IMR-90 (cell line): ENCODE measurements around the gene ABCB6. TPM values are rescaled to one million over a fixed set of nuclear protein-coding genes. Genes with fewer than 3 reads are reported as not detected.

Source experiments
- ATAC-seq: fragments of 200-7000 bp; cut with Tn5 transposase; 2 replicates; pipeline ENCODE4 v1.9.1; 2020; ENCODE audit warnings: low read depth, mild to moderate bottlenecking, moderate library complexity
- BruUV-seq: library from RNA; stranded (reverse); fragments of 400-500 nt; replicated peaks from 2 replicates; lab custom pipeline; 2021; lab: Mats Ljungman, UMichigan
- CTCF ChIA-PET: fragments of 300-600 bp; formaldehyde crosslinking; extraction: SDS; loops from one replicate; lab custom pipeline; 2021; ENCODE audit warnings: antibody characterized with exemption; lab: Yijun Ruan, JAX
- POLR2A ChIA-PET: fragments of 300-600 bp; sonication (Branson Sonifier 250); formaldehyde crosslinking; loops from one replicate; lab custom pipeline; 2022; ENCODE audit warnings: antibody characterized with exemption; ENCODE audit not compliant: unreplicated experiment; lab: Charles Lee
- DNase-seq: peaks from one replicate; pipeline ENCODE4 v3.0.0; 2013
- H2AFZ ChIP-seq: replicated peaks from 2 replicates; pipeline ENCODE3; 2013; ENCODE audit warnings: low read length, mild to moderate bottlenecking; ENCODE audit not compliant: poor library complexity
- H2AK5ac ChIP-seq: 2 replicates; pipeline ENCODE4 v1.6.1; 2013; ENCODE audit warnings: low read depth, low read length, inconsistent platforms
- H2AK9ac ChIP-seq: replicated peaks from 2 replicates; pipeline ENCODE3; 2013; ENCODE audit warnings: mild to moderate bottlenecking, low read depth, low read length, moderate library complexity; ENCODE audit not compliant: poor library complexity
- H2BK120ac ChIP-seq: 2 replicates; pipeline ENCODE4 v1.6.1; 2013; ENCODE audit warnings: low read depth, low read length, inconsistent platforms
- H2BK15ac ChIP-seq: 3 replicates; pipeline ENCODE4 v1.6.1; 2013; ENCODE audit warnings: low read depth, low read length, inconsistent platforms
- H2BK20ac ChIP-seq: 2 replicates; pipeline ENCODE4 v1.6.1; 2013; ENCODE audit warnings: low read depth, mild to moderate bottlenecking, inconsistent platforms, low read length, moderate library complexity
- H2BK5ac ChIP-seq: 2 replicates; pipeline ENCODE4 v1.6.1; 2013; ENCODE audit warnings: mild to moderate bottlenecking, low read depth, low read length, inconsistent platforms; ENCODE audit not compliant: poor library complexity, severe bottlenecking
- H3K14ac ChIP-seq: replicated peaks from 2 replicates; pipeline ENCODE4 v1.6.1; 2013; ENCODE audit warnings: low read depth, low read length, inconsistent platforms
- H3K18ac ChIP-seq: 2 replicates; pipeline ENCODE4 v1.6.1; 2013; ENCODE audit warnings: low read depth, low read length, control low read depth
- H3K23ac ChIP-seq: 2 replicates; pipeline ENCODE4 v1.6.1; 2013; ENCODE audit warnings: low read depth, low read length, inconsistent platforms
- H3K27ac ChIP-seq: 2 replicates; pipeline ENCODE4 v1.5.1; 2013; ENCODE audit warnings: mild to moderate bottlenecking, control low read depth, low read length; ENCODE audit not compliant: insufficient read depth
- H3K27me3 ChIP-seq: 2 replicates; pipeline ENCODE4 v1.6.1; 2013; ENCODE audit warnings: low read length; ENCODE audit not compliant: control insufficient read depth, insufficient read depth
- H3K36me3 ChIP-seq: 2 replicates; pipeline ENCODE4 v1.6.1; 2013; ENCODE audit warnings: low read length, mixed read lengths; ENCODE audit not compliant: control insufficient read depth, insufficient read depth
- H3K4ac ChIP-seq: 2 replicates; pipeline ENCODE4 v1.6.1; 2013; ENCODE audit warnings: low read depth, low read length, inconsistent platforms
- H3K4me1 ChIP-seq: 2 replicates; pipeline ENCODE4 v1.6.1; 2013; ENCODE audit warnings: low read length, mixed read lengths; ENCODE audit not compliant: control insufficient read depth, insufficient read depth
- H3K4me2 ChIP-seq: 2 replicates; pipeline ENCODE4 v1.6.1; 2013; ENCODE audit warnings: low read depth, mild to moderate bottlenecking, control low read depth, low read length, moderate library complexity
- H3K4me3 ChIP-seq: 2 replicates; pipeline ENCODE4 v1.5.1; 2013; ENCODE audit warnings: low read depth, mild to moderate bottlenecking, control low read depth, low read length, moderate library complexity; ENCODE audit not compliant: insufficient read depth
- H3K56ac ChIP-seq: 2 replicates; pipeline ENCODE4 v1.6.1; 2013; ENCODE audit warnings: low read length, inconsistent platforms; ENCODE audit not compliant: insufficient read depth; ENCODE audit errors: extremely low read depth
- H3K79me1 ChIP-seq, 2 experiments: 2 replicates each; pipeline ENCODE4 v1.6.1; 2013; ENCODE audit warnings: low read length in 2 of 2, inconsistent platforms in 1 of 2, low read depth in 1 of 2
- H3K9ac ChIP-seq: 2 replicates; pipeline ENCODE4 v1.6.1; 2013; ENCODE audit warnings: low read depth, low read length, control low read depth
- H3K9me1 ChIP-seq: 2 replicates; pipeline ENCODE4 v1.6.1; 2013; ENCODE audit warnings: low read length, inconsistent platforms; ENCODE audit not compliant: insufficient read depth
- H3K9me3 ChIP-seq: 2 replicates; pipeline ENCODE4 v1.6.1; 2013; ENCODE audit warnings: low read length; ENCODE audit not compliant: control insufficient read depth, insufficient read depth
- H4K20me1 ChIP-seq: 2 replicates; pipeline ENCODE4 v1.6.1; 2013; ENCODE audit warnings: low read length, inconsistent platforms; ENCODE audit not compliant: insufficient read depth
- H4K5ac ChIP-seq: 2 replicates; pipeline ENCODE4 v1.6.1; 2013; ENCODE audit warnings: mild to moderate bottlenecking, low read depth, low read length, control low read depth
- H4K8ac ChIP-seq, 2 experiments: 2 replicates each; pipeline ENCODE4 v1.6.1; 2013; ENCODE audit warnings: low read depth in 2 of 2, low read length in 2 of 2, control low read depth in 1 of 2, inconsistent platforms in 1 of 2
- H4K91ac ChIP-seq: 2 replicates; pipeline ENCODE4 v1.6.1; 2013; ENCODE audit warnings: low read depth, low read length, inconsistent platforms; ENCODE audit not compliant: insufficient read depth
- BHLHE40 ChIP-seq: fragments of 150-350 bp; IDR thresholded peaks from 2 replicates; pipeline ENCODE4 v1.6.1; 2016; ENCODE audit warnings: mild to moderate bottlenecking, low read depth, low read length
- CEBPB ChIP-seq: IDR thresholded peaks from 2 replicates; pipeline ENCODE4 v1.6.1; 2012; ENCODE audit warnings: low read depth, low read length, improper control_type of control experiment
- CHD1 ChIP-seq: IDR thresholded peaks from 2 replicates; pipeline ENCODE4 v1.6.1; 2012; ENCODE audit warnings: low read depth, low read length, improper control_type of control experiment
- CTCF ChIP-seq: conservative IDR thresholded peaks from 2 replicates; pipeline ENCODE4 v1.5.1; 2012; ENCODE audit warnings: mild to moderate bottlenecking, low read depth, low read length, improper control_type of control experiment
- FOS ChIP-seq: fragments of 150-350 bp; IDR thresholded peaks from 2 replicates; pipeline ENCODE4 v1.6.1; 2016; ENCODE audit warnings: low read depth, low read length
- MAZ ChIP-seq: IDR thresholded peaks from 2 replicates; pipeline ENCODE4 v1.6.1; 2012; ENCODE audit warnings: low read depth, mild to moderate bottlenecking, low read length, improper control_type of control experiment, moderate library complexity, borderline replicate concordance
- MXI1 ChIP-seq: IDR thresholded peaks from 2 replicates; pipeline ENCODE4 v1.6.1; 2012; ENCODE audit warnings: low read depth, mild to moderate bottlenecking, low read length, moderate library complexity, borderline replicate concordance
- NFE2L2 ChIP-seq: fragments of 150-350 bp; IDR thresholded peaks from 2 replicates; pipeline ENCODE4 v1.6.1; 2016; ENCODE audit warnings: low read depth, mild to moderate bottlenecking, low read length
- POLR2A ChIP-seq: IDR thresholded peaks from 2 replicates; pipeline ENCODE4 v1.6.1; 2012; ENCODE audit warnings: mild to moderate bottlenecking, low read depth, low read length
- RAD21 ChIP-seq: IDR thresholded peaks from 2 replicates; pipeline ENCODE4 v1.6.1; 2012; ENCODE audit warnings: low read length, improper control_type of control experiment
- RFX5 ChIP-seq: IDR thresholded peaks from 2 replicates; pipeline ENCODE4 v1.8.0; 2012; ENCODE audit warnings: low read depth, mild to moderate bottlenecking, low read length, moderate library complexity
- SMC3 ChIP-seq: fragments of 150-350 bp; IDR thresholded peaks from 2 replicates; pipeline ENCODE4 v1.6.1; 2016; ENCODE audit warnings: low read depth, mild to moderate bottlenecking, antibody characterized with exemption, low read length, moderate library complexity
- WGBS, 2 experiments: methylation state at CpG; one replicate each; pipeline versions ENCODE4 v1.1.5 to v1.1.7; 2013; ENCODE audit warnings: missing lambda C conversion rate in 2 of 2; ENCODE audit not compliant: insufficient read length in 1 of 2; ENCODE audit errors: extremely low coverage in 2 of 2; 5-methylcytosine and 5-hydroxymethylcytosine counted together
- dilution Hi-C: fragments of 300-500 bp; cut with HindIII; formaldehyde crosslinking; loops from one replicate; pipeline ENCODE4 v1.14.3; 2018; ENCODE audit warnings: low sequenced_read_pairs; ENCODE audit not compliant: unreplicated experiment
- in situ Hi-C: fragments of 300-500 bp; cut with MboI; formaldehyde crosslinking; loops from 3 replicates; pipeline ENCODE4 v1.14.3; 2019; ENCODE audit warnings: low sequenced_read_pairs, inconsistent platforms, mixed read lengths
- intact Hi-C: fragments of 100-400 bp; cut with micrococcal nuclease; formaldehyde crosslinking; loops from 2 replicates; pipeline ENCODE4 v1.10.0; 2022
- polyA plus RNA-seq, 3 experiments: library from polyadenylated mRNA; depleted of rRNA; stranded (reverse); fragments of >200 nt; gene quantifications; 2 replicates each; pipeline ENCODE4 v1.2.3, GENCODE V29; 2012; ENCODE audit warnings: low replicate concordance in 1 of 3
- total RNA-seq: library from RNA; depleted of rRNA; stranded (reverse); fragments of >200 nt; gene quantifications from 2 replicates; pipeline ENCODE4 v1.2.3, GENCODE V29; 2012
- TF ChIP-seq, protein P1 (sequence below): fragments of 150-350 bp; IDR thresholded peaks from 2 replicates; pipeline ENCODE4 v1.6.1; 2016; ENCODE audit warnings: low read depth, mild to moderate bottlenecking, low read length, moderate library complexity, borderline replicate concordance
- TF ChIP-seq, protein P2 (sequence below): fragments of 150-350 bp; IDR thresholded peaks from 2 replicates; pipeline ENCODE4 v1.6.1; 2017; ENCODE audit warnings: mild to moderate bottlenecking, antibody characterized with exemption, low read length, low read depth

The ABCB6 gene
- total and polyA plus RNA-seq, 2 of the 4 experiments (the other 2 are of a cell fraction): 12.5 to 24.7 TPM

- H3K27me3 ChIP-seq: peaks cover 29% of the 10 kb centered on the region
- H3K4me2 ChIP-seq: no peak overlapping the region
- no peak overlapping the region for H2BK5ac ChIP-seq
- H2AK9ac ChIP-seq: no peak overlapping the region
- TF ChIP-seq CEBPB (no peak), MXI1 (no peak), POLR2A (no peak), RAD21 (no peak), FOS (no peak), CHD1 (no peak), MAZ (no peak), RFX5 (no peak), BHLHE40 (no peak), SMC3 (no peak), CTCF (no peak), NFE2L2 (no peak)
- TF ChIP-seq, protein P1, sequence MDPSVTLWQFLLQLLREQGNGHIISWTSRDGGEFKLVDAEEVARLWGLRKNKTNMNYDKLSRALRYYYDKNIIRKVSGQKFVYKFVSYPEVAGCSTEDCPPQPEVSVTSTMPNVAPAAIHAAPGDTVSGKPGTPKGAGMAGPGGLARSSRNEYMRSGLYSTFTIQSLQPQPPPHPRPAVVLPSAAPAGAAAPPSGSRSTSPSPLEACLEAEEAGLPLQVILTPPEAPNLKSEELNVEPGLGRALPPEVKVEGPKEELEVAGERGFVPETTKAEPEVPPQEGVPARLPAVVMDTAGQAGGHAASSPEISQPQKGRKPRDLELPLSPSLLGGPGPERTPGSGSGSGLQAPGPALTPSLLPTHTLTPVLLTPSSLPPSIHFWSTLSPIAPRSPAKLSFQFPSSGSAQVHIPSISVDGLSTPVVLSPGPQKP: no peak
- TF ChIP-seq, protein P2, sequence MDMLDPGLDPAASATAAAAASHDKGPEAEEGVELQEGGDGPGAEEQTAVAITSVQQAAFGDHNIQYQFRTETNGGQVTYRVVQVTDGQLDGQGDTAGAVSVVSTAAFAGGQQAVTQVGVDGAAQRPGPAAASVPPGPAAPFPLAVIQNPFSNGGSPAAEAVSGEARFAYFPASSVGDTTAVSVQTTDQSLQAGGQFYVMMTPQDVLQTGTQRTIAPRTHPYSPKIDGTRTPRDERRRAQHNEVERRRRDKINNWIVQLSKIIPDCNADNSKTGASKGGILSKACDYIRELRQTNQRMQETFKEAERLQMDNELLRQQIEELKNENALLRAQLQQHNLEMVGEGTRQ: no peak
- H3K14ac ChIP-seq: no peak overlapping the region
- no peak overlapping the region for H3K18ac ChIP-seq
- no TSS peak for BruUV-seq
- no peaks in the 10 kb centered on the region for H3K36me3 ChIP-seq
- H2AK5ac ChIP-seq: no peak overlapping the region
- no peaks in the 10 kb centered on the region for H3K9me1 ChIP-seq
- ChIA-PET POLR2A (no interaction called here), CTCF (no interaction called here)
- H3K4ac ChIP-seq: no peak overlapping the region
- no peak overlapping the region for H3K9ac ChIP-seq
- no peak overlapping the region for H4K8ac ChIP-seq
- no peak overlapping the region for H3K23ac ChIP-seq
- ATAC-seq (no peak), DNase-seq (no peak)
- H2BK15ac ChIP-seq: no peak overlapping the region
- no peak overlapping the region for H3K27ac ChIP-seq
- H2BK120ac ChIP-seq: no peak overlapping the region
- in situ Hi-C loops (no loop called here), dilution Hi-C loops (no loop called here), intact Hi-C loops (no loop called here)
- H2AFZ ChIP-seq: no peak overlapping the region
- H3K79me1 ChIP-seq: no peaks in the 10 kb centered on the region
- no peaks in the 10 kb centered on the region for H4K20me1 ChIP-seq
- H2BK20ac ChIP-seq: no peak overlapping the region
- no peaks in the 10 kb centered on the region for H3K9me3 ChIP-seq
- no peak overlapping the region for H3K56ac ChIP-seq
- H4K5ac ChIP-seq: no peak overlapping the region
- no CpG with 5 or more reads among the region's 2 CpGs for WGBS, 2 experiments
- no peak overlapping the region for H4K91ac ChIP-seq
- peaks cover 2% of the 10 kb centered on the region; the same call in 1 of the 2 replicates for H3K4me1 ChIP-seq
- H3K4me3 ChIP-seq: no peak overlapping the region
Observed at GRCh38 chr2:219268294-219268693, 49.5 kb upstream of the ABCB6 start.
